A204.1 (cell line): ENCODE measurements around the gene C11orf42.

ENCODE experiments used
- FAIRE-seq: peaks from 2 replicates; lab custom pipeline; 2012; peaks lifted over from hg19 to GRCh38; lab: Jason Lieb, UNC

C11orf42 gene

DNA sequence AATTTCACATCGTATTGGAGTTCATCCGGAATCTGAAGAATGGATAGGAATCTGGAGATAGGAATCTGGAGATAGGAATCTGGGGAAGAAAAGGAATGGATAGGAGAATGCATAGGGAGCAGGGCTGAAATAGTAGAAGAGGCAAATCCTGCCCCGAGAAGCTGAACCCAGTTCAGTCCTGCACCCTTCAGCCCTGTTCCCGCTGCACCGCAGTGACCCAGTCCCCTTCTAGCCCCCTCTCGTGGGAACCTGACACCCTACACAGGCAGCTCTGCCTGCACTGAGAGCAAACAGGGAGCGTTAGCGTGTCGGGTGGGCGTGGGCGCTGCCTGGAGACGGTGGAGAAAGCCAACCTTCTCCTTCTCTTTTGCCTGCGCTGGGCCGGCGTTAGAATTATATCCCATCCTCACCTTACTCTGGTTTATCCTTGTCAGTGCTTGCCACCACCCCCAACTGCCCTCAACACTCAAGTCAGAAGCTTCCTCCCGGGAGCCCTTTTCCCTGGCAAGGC lies 53.3 kb downstream of the C11orf42 start:
- no peak for FAIRE-seq

DNA sequence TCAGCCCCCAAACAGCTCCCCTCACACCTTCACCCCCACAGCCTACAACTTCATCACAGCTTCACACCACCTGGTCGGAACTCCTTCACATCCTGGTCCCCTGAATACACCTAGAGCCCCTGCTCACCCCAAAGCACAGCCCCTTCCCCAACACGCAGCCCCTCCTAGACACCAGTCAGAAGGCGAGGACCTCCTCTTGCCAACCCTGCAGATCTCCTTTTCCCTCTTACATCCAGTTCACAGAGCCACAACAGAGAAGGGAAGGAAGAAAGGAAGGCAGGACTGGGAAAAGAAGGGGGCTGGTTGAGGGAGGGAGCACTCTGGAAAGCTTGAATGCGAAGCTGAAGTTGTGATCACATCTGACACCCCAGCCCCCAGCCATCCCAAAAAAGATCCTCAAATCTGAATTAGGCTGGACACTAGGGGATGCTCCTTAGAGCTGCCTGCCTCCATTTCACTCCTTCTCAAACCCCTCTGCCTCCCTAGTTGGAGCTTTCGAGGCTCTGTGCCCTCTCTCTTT lies 54.9 kb downstream of the C11orf42 start:
- no peak for FAIRE-seq
